ENCODE measurements around the gene CCT6A. TPM values are rescaled to one million over a fixed set of nuclear protein-coding genes. Genes with fewer than 3 reads are reported as not detected.

CCT6A gene
- total and polyA plus RNA-seq, 9 of the 15 experiments (the other 6 are each of a cell fraction or from before 2014, with no cell fraction given) = 244 to 708 (median 387) TPM

- TF ChIP-seq ARID4B (CRISPR knock-in tag; IDR thresholded peaks at IDR 0.05) (no peak; the same call in 1 of the 2 replicates), NCOA6 (IDR thresholded peaks at IDR 0.05) (no peak), DDX20 (tag; IDR thresholded peaks at IDR 0.05; ENCODE audit: low read depth) (no peak), SAP30 (IDR thresholded peaks at IDR 0.05; ENCODE audit: borderline replicate concordance, insufficient read depth, low read depth, low read length, poor library complexity, severe bottlenecking) (peak; percentile 51), BACH1 (tag; IDR thresholded peaks at IDR 0.05) (no peak), POLR2AphosphoS2 (IDR thresholded peaks at IDR 0.05; ENCODE audit: low read length) (peak; percentile 99), TAL1 (IDR thresholded peaks at IDR 0.05) (no peak), CHCHD3 (CRISPR knock-in tag; IDR thresholded peaks at IDR 0.05) (0 out of 2 replicates have a peak, but pooled peaks have one; percentile 62), PTRF (tag; IDR thresholded peaks at IDR 0.05) (no peak), ZC3H11A (IDR thresholded peaks at IDR 0.05; ENCODE audit: low read depth, low read length) (no peak), FOXA3 (CRISPR knock-in tag; conservative IDR thresholded peaks at IDR 0.05 in 1 of 2, IDR thresholded peaks at IDR 0.05 in 1 of 2) (no peak), EP300 (IDR thresholded peaks at IDR 0.05; ENCODE audit: low read length) (no peak), TAF1 (IDR thresholded peaks at IDR 0.05; ENCODE audit: control insufficient read depth, extremely low read depth, insufficient read depth, low read length, severe bottlenecking) (peak; percentile 74), CEBPZ (IDR thresholded peaks at IDR 0.05; ENCODE audit: borderline replicate concordance, low read depth, low read length) (no peak), ZNF253 (CRISPR knock-in tag; conservative IDR thresholded peaks at IDR 0.05) (0 out of 2 replicates have a peak, but pooled peaks have one; percentile 61), ADNP (tag; IDR thresholded peaks at IDR 0.05) (no peak), FOS (IDR thresholded peaks at IDR 0.05; ENCODE audit: extremely low read depth, insufficient read length) (no peak), ZNF57 (CRISPR knock-in tag; IDR thresholded peaks at IDR 0.05) (no peak), ETV6 (IDR thresholded peaks at IDR 0.05; ENCODE audit: borderline replicate concordance in 1 of 2, low read depth in 2 of 2, low read length in 1 of 2) (no peak), ETV6 (CRISPR knock-in tag; IDR thresholded peaks at IDR 0.05; ENCODE audit: borderline replicate concordance) (no peak)
Observed at GRCh38 chr7:56063882-56064625, 12.5 kb downstream of the CCT6A start, which contains the start of gene SUMF2 (continued).
